A549 (cell line): Measurements from ENCODE around the gene BEAN1. TPM values are rescaled to one million over a fixed set of nuclear protein-coding genes. Genes with fewer than 3 reads are reported as not detected.

Experiments used
- ATAC-seq, 2 experiments: fragments of 200-7000 bp in 1 of 2; fragments of >200 bp in 1 of 2; cut with Nextera tagmentation in 1 of 2; cut with Tn5 transposase in 1 of 2; 3 replicates each; pipeline versions ENCODE4 v1.8.0 to v1.9.1; 2018 to 2020; ENCODE audit warnings: mild to moderate bottlenecking in 1 of 2, moderate library complexity in 1 of 2
- CTCF ChIA-PET: fragments of 300-600 bp; sonication (Branson Sonifier 250); formaldehyde crosslinking; extraction: SDS; loops from one replicate; lab custom pipeline; 2021; ENCODE audit warnings: antibody characterized with exemption, inconsistent platforms; lab: Yijun Ruan, JAX
- POLR2A ChIA-PET: fragments of 350-600 bp; formaldehyde crosslinking; extraction: SDS; loops from one replicate; lab custom pipeline; 2021; ENCODE audit warnings: antibody characterized with exemption, inconsistent platforms; lab: Yijun Ruan, JAX
- DNase-seq, 2 experiments: peaks; one replicate each; pipeline versions ENCODE4 v3.0.0 to v3.0.0-alpha.2; 2011 to 2016; ENCODE audit warnings: low read depth in 1 of 2, low spot score in 1 of 2
- FAIRE-seq: peaks from 2 replicates; lab custom pipeline; 2011; peaks lifted over from hg19 to GRCh38; lab: Jason Lieb, UNC
- H3K27ac ChIP-seq, 2 experiments: fragments of >200 bp; sonication (Bioruptor Twin); formaldehyde crosslinking; 3 replicates each; pipeline ENCODE4 v1.5.1; 2016 to 2017
- H3K4me1 ChIP-seq: fragments of >200 bp; sonication (Bioruptor Twin); formaldehyde crosslinking; 3 replicates; pipeline ENCODE4 v1.6.1; 2016
- H3K4me2 ChIP-seq: fragments of >200 bp; sonication (Bioruptor Twin); formaldehyde crosslinking; 3 replicates; pipeline ENCODE4 v1.6.1; 2016
- H3K4me3 ChIP-seq: fragments of >200 bp; sonication (Bioruptor Twin); formaldehyde crosslinking; 3 replicates; pipeline ENCODE4 v1.5.1; 2016
- H3K9me3 ChIP-seq: fragments of >200 bp; sonication (Bioruptor Twin); formaldehyde crosslinking; 3 replicates; pipeline ENCODE4 v1.6.1; 2016
- ATOH8 ChIP-seq: fragments of 250-450 bp; sonication (Bioruptor Pico); IDR thresholded peaks from 2 replicates; pipeline ENCODE4 v1.5.0; 2020; ENCODE audit warnings: low read depth, mild to moderate bottlenecking, moderate library complexity
- BHLHE40 ChIP-seq: IDR thresholded peaks from 2 replicates; pipeline ENCODE4 v1.6.1; 2012; ENCODE audit warnings: low read depth, low read length, inconsistent platforms
- CBX2 ChIP-seq: fragments of 200-600 bp; sonication (generic); IDR thresholded peaks from 2 replicates; pipeline ENCODE4 v1.6.1; 2016; ENCODE audit warnings: low read depth, mild to moderate bottlenecking, borderline replicate concordance
- CEBPB ChIP-seq, 2 experiments: fragments of >200 bp in 1 of 2; sonication (Bioruptor Twin) in 1 of 2; formaldehyde crosslinking in 1 of 2; IDR thresholded peaks; 2 replicates each; pipeline ENCODE4 v1.6.1; 2012 to 2016
- CHD2 ChIP-seq: fragments of 150-350 bp; IDR thresholded peaks from 2 replicates; pipeline ENCODE4 v1.6.1; 2014; ENCODE audit warnings: low read length; ENCODE audit not compliant: partially characterized antibody
- CHD4 ChIP-seq: fragments of 200-600 bp; sonication (generic); IDR thresholded peaks from 2 replicates; pipeline ENCODE4 v1.6.1; 2016; ENCODE audit warnings: antibody characterized with exemption, mild to moderate bottlenecking, borderline replicate concordance
- ELK1 ChIP-seq: fragments of 150-350 bp; IDR thresholded peaks from 2 replicates; pipeline ENCODE4 v1.6.1; 2014; ENCODE audit warnings: low read depth, mild to moderate bottlenecking, low read length
- EP300 ChIP-seq, 2 experiments: fragments of >200 bp; sonication (Bioruptor Twin); formaldehyde crosslinking; IDR thresholded peaks; 2 replicates in 1 of 2; 3 replicates in 1 of 2; pipeline ENCODE4 v1.6.1; 2016 to 2017
- HMGXB4 ChIP-seq: fragments of 250-450 bp; sonication (Bioruptor Pico); IDR thresholded peaks from 2 replicates; pipeline ENCODE4 v1.5.0; 2021; ENCODE audit warnings: mild to moderate bottlenecking, moderate library complexity, borderline replicate concordance
- HOXB13 ChIP-seq: fragments of 250-450 bp; sonication (Bioruptor Pico); IDR thresholded peaks from 2 replicates; pipeline ENCODE4 v1.5.0; 2020; ENCODE audit warnings: low read depth, mild to moderate bottlenecking, moderate library complexity
- KDM1A ChIP-seq: fragments of 200-600 bp; sonication (generic); IDR thresholded peaks from 2 replicates; pipeline ENCODE4 v1.6.1; 2016; ENCODE audit warnings: low read depth, mild to moderate bottlenecking
- MAZ ChIP-seq: fragments of 150-350 bp; IDR thresholded peaks from 2 replicates; pipeline ENCODE4 v1.6.1; 2014; ENCODE audit warnings: antibody characterized with exemption, low read depth, low read length, borderline replicate concordance
- MYC ChIP-seq: IDR thresholded peaks from 2 replicates; pipeline ENCODE4 v1.6.1; 2012; ENCODE audit warnings: mild to moderate bottlenecking, inconsistent platforms, low read length, improper control_type of control experiment, borderline replicate concordance
- PBX3 ChIP-seq: IDR thresholded peaks from 2 replicates; pipeline ENCODE4 v1.6.1; 2012
- POLR2A ChIP-seq: IDR thresholded peaks from 2 replicates; pipeline ENCODE4 v1.6.1; 2012; ENCODE audit warnings: mild to moderate bottlenecking, low read length
- POLR2AphosphoS2 ChIP-seq: conservative IDR thresholded peaks from 2 replicates; pipeline ENCODE4 v1.6.1; 2012; ENCODE audit warnings: low read length, improper control_type of control experiment, inconsistent platforms
- REST ChIP-seq: fragments of 200-600 bp; sonication (generic); IDR thresholded peaks from 2 replicates; pipeline ENCODE4 v1.6.1; 2016; ENCODE audit warnings: antibody characterized with exemption, mild to moderate bottlenecking, moderate library complexity
- RNF2 ChIP-seq: fragments of 200-600 bp; sonication (generic); IDR thresholded peaks from 2 replicates; pipeline ENCODE4 v1.6.1; 2016; ENCODE audit warnings: low read depth, mild to moderate bottlenecking, antibody characterized with exemption, moderate library complexity, borderline replicate concordance
- SMC3 ChIP-seq: fragments of >200 bp; sonication (Bioruptor Twin); formaldehyde crosslinking; IDR thresholded peaks from 3 replicates; pipeline ENCODE4 v1.6.1; 2018; ENCODE audit warnings: inconsistent platforms
- ZFP36 ChIP-seq: fragments of 450-650 bp; IDR thresholded peaks from 2 replicates; pipeline ENCODE4 v1.6.1; 2014; ENCODE audit warnings: borderline replicate concordance; ENCODE audit not compliant: partially characterized antibody
- ZNF302 ChIP-seq: fragments of 250-450 bp; sonication (Bioruptor Pico); IDR thresholded peaks from 2 replicates; pipeline ENCODE4 v1.9.0; 2021; ENCODE audit warnings: inconsistent platforms, mild to moderate bottlenecking, moderate library complexity
- WGBS: methylation state at CpG from one replicate; pipeline ENCODE4 v1.1.6; 2017; ENCODE audit errors: missing lambda C conversion rate; 5-methylcytosine and 5-hydroxymethylcytosine counted together
- polyA plus RNA-seq, 4 experiments: library from polyadenylated mRNA; depleted of rRNA in 3 of 4; stranded (reverse); fragments of >200 nt; fragmentation: RNase III in 1 of 4; extraction: RNeasy Plus Mini Kit Qiagen cat#74134 plus additional on column Dnase treatment in 1 of 4; gene quantifications; 2 replicates in 3 of 4; 3 replicates in 1 of 4; pipeline ENCODE4 v1.2.3, GENCODE V29; 2011 to 2017
- TF ChIP-seq, protein P1 (sequence below): fragments of >200 bp; sonication (Bioruptor Twin); formaldehyde crosslinking; IDR thresholded peaks from 3 replicates; pipeline ENCODE4 v1.6.1; 2016

The BEAN1 gene
- polyA plus RNA-seq, 2 of the 4 experiments (the other 2 are of a cell fraction) = 0.98 to 1.7 TPM

GRCh38 chr16:66409156-66409555 is 17.9 kb upstream of the BEAN1 start:
- H3K27ac ChIP-seq = peak overlapping the region; percentile 63 to 86; a peak in 4 of 6 replicates
- ChIA-PET CTCF (interaction anchor here (0.9 to 7.1 kb wide), 6 partner anchors 44 to 180 kb away, joined by 3 to 68 read pairs (median 4); no protein-coding TSS in a partner anchor), POLR2A (interaction anchor here (1.0 to 1.1 kb wide), 2 partner anchors 99 to 195 kb away, joined by 3 to 6 read pairs; no protein-coding TSS in a partner anchor)
- peaks cover 27% of the 10 kb centered on the region for H3K4me1 ChIP-seq
- peak overlapping the region; percentile 76 for H3K4me2 ChIP-seq
- no peak overlapping the region for H3K4me3 ChIP-seq
- no peak for DNase-seq
- WGBS = 60% methylated on average over 5 of the region's 5 CpGs
- peaks cover 10% of the 10 kb centered on the region; the same call in 2 of the 3 replicates for H3K9me3 ChIP-seq
- ATAC-seq = no peak
- FAIRE-seq = no peak
- no peak for TF ChIP-seq RNF2
- no peak for TF ChIP-seq POLR2AphosphoS2
- no peak for TF ChIP-seq ZFP36
- no peak for TF ChIP-seq PBX3
- TF ChIP-seq CHD2 = no peak
- TF ChIP-seq ZNF302 (CRISPR knock-in tag) = no peak
- TF ChIP-seq HOXB13 (CRISPR knock-in tag) = no peak
- TF ChIP-seq HMGXB4 = no peak
- TF ChIP-seq CEBPB (IDR thresholded peaks at IDR 0.05) = no peak
- no peak for TF ChIP-seq ATOH8 (CRISPR knock-in tag)
- TF ChIP-seq MAZ = no peak
- no peak for TF ChIP-seq EP300 (IDR thresholded peaks at IDR 0.05)
- no peak for TF ChIP-seq CHD4

DNA sequence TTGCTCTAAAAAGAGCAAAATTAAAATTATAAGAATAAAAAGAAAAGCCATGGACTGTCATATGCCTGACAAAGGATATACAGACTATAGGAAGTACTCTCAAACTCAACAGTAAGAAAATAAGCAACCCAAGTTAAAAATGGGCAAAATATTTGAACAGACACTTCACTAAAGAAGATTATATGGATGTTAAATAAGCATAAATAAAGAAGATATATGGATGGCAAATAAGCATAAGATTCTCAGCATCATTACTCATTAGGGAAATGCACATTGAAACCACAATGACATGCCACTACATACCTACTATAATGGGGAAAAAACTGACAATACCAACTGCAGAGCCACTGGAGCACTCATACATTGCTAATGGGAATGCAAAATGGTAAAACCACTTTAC is 14.9 kb upstream of the BEAN1 start:
- H3K27ac ChIP-seq = no peak overlapping the region
- DNase-seq (no peak), FAIRE-seq (no peak), ATAC-seq (no peak)
- peaks cover 24% of the 10 kb centered on the region for H3K4me1 ChIP-seq
- ChIA-PET POLR2A (no interaction called here), CTCF (no interaction called here)
- H3K4me3 ChIP-seq = no peak overlapping the region
- no peak for TF ChIP-seq ELK1
- no peak for TF ChIP-seq MYC
- no peak for TF ChIP-seq SMC3
- no peak for TF ChIP-seq REST
- no peak for TF ChIP-seq KDM1A
- no peak for TF ChIP-seq POLR2A
- TF ChIP-seq, protein P1, sequence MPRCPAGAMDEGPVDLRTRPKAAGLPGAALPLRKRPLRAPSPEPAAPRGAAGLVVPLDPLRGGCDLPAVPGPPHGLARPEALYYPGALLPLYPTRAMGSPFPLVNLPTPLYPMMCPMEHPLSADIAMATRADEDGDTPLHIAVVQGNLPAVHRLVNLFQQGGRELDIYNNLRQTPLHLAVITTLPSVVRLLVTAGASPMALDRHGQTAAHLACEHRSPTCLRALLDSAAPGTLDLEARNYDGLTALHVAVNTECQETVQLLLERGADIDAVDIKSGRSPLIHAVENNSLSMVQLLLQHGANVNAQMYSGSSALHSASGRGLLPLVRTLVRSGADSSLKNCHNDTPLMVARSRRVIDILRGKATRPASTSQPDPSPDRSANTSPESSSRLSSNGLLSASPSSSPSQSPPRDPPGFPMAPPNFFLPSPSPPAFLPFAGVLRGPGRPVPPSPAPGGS = no peak
- no peak for TF ChIP-seq CBX2
- no peak for TF ChIP-seq BHLHE40
- no peak for TF ChIP-seq RNF2
- no peak overlapping the region for H3K4me2 ChIP-seq
- peaks cover 10% of the 10 kb centered on the region; the same call in 2 of the 3 replicates for H3K9me3 ChIP-seq
